Measurements from ENCODE around the gene CORO2A. TPM values are rescaled to one million over a fixed set of nuclear protein-coding genes. Genes with fewer than 3 reads are reported as not detected.
A peak's percentile ranks its signal among the peaks of the same experiment; 100 is the strongest.

The CORO2A gene
- total and polyA plus RNA-seq, 2 of the 13 experiments (the other 11 are each of a cell fraction or from before 2014, with no cell fraction given), result 14.4 to 15.3 TPM

DNA sequence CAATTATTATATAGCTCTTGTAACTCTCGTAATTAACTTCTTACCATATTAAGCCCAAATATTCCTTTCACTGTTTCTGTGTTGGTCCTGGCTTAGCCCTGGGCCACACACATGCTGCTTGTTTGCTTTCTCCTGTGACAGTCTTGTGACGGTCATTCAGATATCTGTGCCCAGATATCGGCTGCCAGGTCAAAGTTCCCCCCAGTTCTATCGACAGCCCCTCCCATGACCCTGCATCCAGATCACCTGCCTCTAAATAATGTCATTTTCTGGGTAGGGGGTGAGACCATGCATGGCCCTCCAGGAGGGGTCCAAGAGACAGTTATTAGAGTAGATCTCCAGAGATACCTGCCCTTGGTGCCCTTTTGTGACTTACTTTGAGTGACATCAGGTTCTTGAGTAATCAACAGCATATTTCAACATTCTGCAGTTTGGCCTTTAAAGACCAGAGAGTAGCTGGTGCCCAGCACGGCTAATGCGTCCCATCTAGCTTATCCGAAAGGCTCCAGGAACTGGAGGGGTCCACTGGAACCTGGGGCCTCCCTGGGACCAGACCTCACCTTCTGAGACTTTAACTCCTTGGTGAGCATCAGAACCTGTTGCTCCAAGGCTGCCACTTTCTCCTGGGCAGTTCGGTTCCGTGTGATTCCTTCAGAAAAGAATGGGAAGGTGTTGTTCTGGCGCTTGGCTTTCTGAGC is 36.1 kb upstream of the CORO2A start (continued):
- TF ChIP-seq, protein P1, sequence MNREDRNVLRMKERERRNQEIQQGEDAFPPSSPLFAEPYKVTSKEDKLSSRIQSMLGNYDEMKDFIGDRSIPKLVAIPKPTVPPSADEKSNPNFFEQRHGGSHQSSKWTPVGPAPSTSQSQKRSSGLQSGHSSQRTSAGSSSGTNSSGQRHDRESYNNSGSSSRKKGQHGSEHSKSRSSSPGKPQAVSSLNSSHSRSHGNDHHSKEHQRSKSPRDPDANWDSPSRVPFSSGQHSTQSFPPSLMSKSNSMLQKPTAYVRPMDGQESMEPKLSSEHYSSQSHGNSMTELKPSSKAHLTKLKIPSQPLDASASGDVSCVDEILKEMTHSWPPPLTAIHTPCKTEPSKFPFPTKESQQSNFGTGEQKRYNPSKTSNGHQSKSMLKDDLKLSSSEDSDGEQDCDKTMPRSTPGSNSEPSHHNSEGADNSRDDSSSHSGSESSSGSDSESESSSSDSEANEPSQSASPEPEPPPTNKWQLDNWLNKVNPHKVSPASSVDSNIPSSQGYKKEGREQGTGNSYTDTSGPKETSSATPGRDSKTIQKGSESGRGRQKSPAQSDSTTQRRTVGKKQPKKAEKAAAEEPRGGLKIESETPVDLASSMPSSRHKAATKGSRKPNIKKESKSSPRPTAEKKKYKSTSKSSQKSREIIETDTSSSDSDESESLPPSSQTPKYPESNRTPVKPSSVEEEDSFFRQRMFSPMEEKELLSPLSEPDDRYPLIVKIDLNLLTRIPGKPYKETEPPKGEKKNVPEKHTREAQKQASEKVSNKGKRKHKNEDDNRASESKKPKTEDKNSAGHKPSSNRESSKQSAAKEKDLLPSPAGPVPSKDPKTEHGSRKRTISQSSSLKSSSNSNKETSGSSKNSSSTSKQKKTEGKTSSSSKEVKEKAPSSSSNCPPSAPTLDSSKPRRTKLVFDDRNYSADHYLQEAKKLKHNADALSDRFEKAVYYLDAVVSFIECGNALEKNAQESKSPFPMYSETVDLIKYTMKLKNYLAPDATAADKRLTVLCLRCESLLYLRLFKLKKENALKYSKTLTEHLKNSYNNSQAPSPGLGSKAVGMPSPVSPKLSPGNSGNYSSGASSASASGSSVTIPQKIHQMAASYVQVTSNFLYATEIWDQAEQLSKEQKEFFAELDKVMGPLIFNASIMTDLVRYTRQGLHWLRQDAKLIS (CRISPR knock-in tag; IDR thresholded peaks at IDR 0.05), result no peak
- TF ChIP-seq ZMYM4 (CRISPR knock-in tag; IDR thresholded peaks at IDR 0.05) (0 out of 2 replicates have a peak, but pooled peaks have one; percentile 33), AKAP8 (CRISPR knock-in tag; IDR thresholded peaks at IDR 0.05) (no peak), SRF (IDR thresholded peaks at IDR 0.05; ENCODE audit: low read depth, low read length) (no peak), ZNF782 (CRISPR knock-in tag; IDR thresholded peaks at IDR 0.05; ENCODE audit: borderline replicate concordance) (no peak), ZBTB7A (CRISPR knock-in tag; IDR thresholded peaks at IDR 0.05) (no peak), POLR2G (IDR thresholded peaks at IDR 0.05; ENCODE audit: low read depth, low read length) (peak; percentile 39; the same call in 1 of the 2 replicates), SNAI1 (CRISPR knock-in tag; IDR thresholded peaks at IDR 0.05; ENCODE audit: borderline replicate concordance) (no peak), RERE (CRISPR knock-in tag; IDR thresholded peaks at IDR 0.05; ENCODE audit: low read depth) (no peak), NR0B2 (CRISPR knock-in tag; IDR thresholded peaks at IDR 0.05) (no peak)
- TF ChIP-seq, protein P2, sequence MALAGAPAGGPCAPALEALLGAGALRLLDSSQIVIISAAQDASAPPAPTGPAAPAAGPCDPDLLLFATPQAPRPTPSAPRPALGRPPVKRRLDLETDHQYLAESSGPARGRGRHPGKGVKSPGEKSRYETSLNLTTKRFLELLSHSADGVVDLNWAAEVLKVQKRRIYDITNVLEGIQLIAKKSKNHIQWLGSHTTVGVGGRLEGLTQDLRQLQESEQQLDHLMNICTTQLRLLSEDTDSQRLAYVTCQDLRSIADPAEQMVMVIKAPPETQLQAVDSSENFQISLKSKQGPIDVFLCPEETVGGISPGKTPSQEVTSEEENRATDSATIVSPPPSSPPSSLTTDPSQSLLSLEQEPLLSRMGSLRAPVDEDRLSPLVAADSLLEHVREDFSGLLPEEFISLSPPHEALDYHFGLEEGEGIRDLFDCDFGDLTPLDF (CRISPR knock-in tag; IDR thresholded peaks at IDR 0.05), result no peak
- TF ChIP-seq, protein P3, sequence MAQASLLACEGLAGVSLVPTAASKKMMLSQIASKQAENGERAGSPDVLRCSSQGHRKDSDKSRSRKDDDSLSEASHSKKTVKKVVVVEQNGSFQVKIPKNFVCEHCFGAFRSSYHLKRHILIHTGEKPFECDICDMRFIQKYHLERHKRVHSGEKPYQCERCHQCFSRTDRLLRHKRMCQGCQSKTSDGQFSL (CRISPR knock-in tag; IDR thresholded peaks at IDR 0.05), result no peak
- TF ChIP-seq, protein P4, sequence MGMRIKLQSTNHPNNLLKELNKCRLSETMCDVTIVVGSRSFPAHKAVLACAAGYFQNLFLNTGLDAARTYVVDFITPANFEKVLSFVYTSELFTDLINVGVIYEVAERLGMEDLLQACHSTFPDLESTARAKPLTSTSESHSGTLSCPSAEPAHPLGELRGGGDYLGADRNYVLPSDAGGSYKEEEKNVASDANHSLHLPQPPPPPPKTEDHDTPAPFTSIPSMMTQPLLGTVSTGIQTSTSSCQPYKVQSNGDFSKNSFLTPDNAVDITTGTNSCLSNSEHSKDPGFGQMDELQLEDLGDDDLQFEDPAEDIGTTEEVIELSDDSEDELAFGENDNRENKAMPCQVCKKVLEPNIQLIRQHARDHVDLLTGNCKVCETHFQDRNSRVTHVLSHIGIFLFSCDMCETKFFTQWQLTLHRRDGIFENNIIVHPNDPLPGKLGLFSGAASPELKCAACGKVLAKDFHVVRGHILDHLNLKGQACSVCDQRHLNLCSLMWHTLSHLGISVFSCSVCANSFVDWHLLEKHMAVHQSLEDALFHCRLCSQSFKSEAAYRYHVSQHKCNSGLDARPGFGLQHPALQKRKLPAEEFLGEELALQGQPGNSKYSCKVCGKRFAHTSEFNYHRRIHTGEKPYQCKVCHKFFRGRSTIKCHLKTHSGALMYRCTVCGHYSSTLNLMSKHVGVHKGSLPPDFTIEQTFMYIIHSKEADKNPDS (CRISPR knock-in tag; IDR thresholded peaks at IDR 0.05), result no peak

All from HepG2 (cell line).